Right ventricle myocardium superior (tissue), 1 donor: ENCODE measurements around the gene BCL2. TPM values are rescaled to one million over a fixed set of nuclear protein-coding genes. Genes with fewer than 3 reads are reported as not detected.

ENCODE experiments used
- ATAC-seq: fragments of 200-7000 bp; cut with Tn5 transposase; one replicate; pipeline ENCODE4 v1.9.1; 2020; ENCODE audit warnings: mild to moderate bottlenecking; ENCODE audit not compliant: poor library complexity
- DNase-seq: peaks from one replicate; pipeline ENCODE4 v3.0.0-alpha.2; 2020
- intact Hi-C: fragments of 100-400 bp; cut with DNase I; formaldehyde crosslinking; loops from one replicate; pipeline ENCODE4 v1.11.2; 2022
- total RNA-seq: library from RNA; stranded (reverse); fragmentation: NEBNext Ultra II Directional; extraction: Animal tissue kit (Norgen Biotek cat#: 25700); gene quantifications from one replicate; pipeline ENCODE4 v1.2.1, GENCODE V29; 2021
- donor health status: DM: no; HTN: yes; CAD: no; lungs with severe emphysema.

BCL2 gene
- total RNA-seq, 1 donor from 2014 or later: 9.0 TPM

GRCh38 chr18:63158676-63159291, 160.8 kb downstream of the BCL2 start:
- no peak for DNase-seq
- ATAC-seq: no peak
- intact Hi-C loops: no loop called here

GRCh38 chr18:63158012-63158631, 161.4 kb downstream of the BCL2 start:
- ATAC-seq (no peak), DNase-seq (no peak)
- intact Hi-C loops: no loop called here

- intact Hi-C loops: no loop called here
- ATAC-seq: no peak
- DNase-seq: no peak
These were observed 162.1 kb downstream of the BCL2 start for GRCh38 chr18:63157293-63158011.

GRCh38 chr18:63155910-63156773, 163.4 kb downstream of the BCL2 start:
- no peak for DNase-seq
- no peak for ATAC-seq
- intact Hi-C loops: no loop called here

- intact Hi-C loops: no loop called here
- ATAC-seq (peak; percentile 92), DNase-seq (peak; percentile 64)
These were observed 164.3 kb downstream of the BCL2 start for GRCh38 chr18:63155169-63155852.

GRCh38 chr18:63154350-63155152, 165.0 kb downstream of the BCL2 start:
- ATAC-seq (no peak), DNase-seq (no peak)
- intact Hi-C loops: no loop called here

- intact Hi-C loops: no loop called here
- DNase-seq (no peak), ATAC-seq (no peak)
These were observed 166.8 kb downstream of the BCL2 start for GRCh38 chr18:63152791-63153190.

- intact Hi-C loops: no loop called here
- ATAC-seq (no peak), DNase-seq (no peak)
These were observed 167.5 kb downstream of the BCL2 start for GRCh38 chr18:63152096-63152495.

- DNase-seq (no peak), ATAC-seq (no peak)
- intact Hi-C loops: no loop called here
These were observed 168.0 kb downstream of the BCL2 start for GRCh38 chr18:63151539-63151938.

GRCh38 chr18:63150942-63151421, 168.6 kb downstream of the BCL2 start:
- intact Hi-C loops: no loop called here
- DNase-seq (no peak), ATAC-seq (no peak)

- DNase-seq (no peak), ATAC-seq (no peak)
- intact Hi-C loops: no loop called here
These were observed 169.2 kb downstream of the BCL2 start for GRCh38 chr18:63150326-63150725.

- peak; percentile 38 for ATAC-seq
- intact Hi-C loops: no loop called here
- DNase-seq: peak; percentile 50
These were observed 170.3 kb downstream of the BCL2 start for GRCh38 chr18:63149302-63149587.

GRCh38 chr18:63148449-63149301, 170.9 kb downstream of the BCL2 start:
- peak; percentile 84 for ATAC-seq
- peak; percentile 51 for DNase-seq
- intact Hi-C loops: no loop called here

- intact Hi-C loops: no loop called here
- ATAC-seq (no peak), DNase-seq (no peak)
These were observed 171.6 kb downstream of the BCL2 start for GRCh38 chr18:63147973-63148372.

- intact Hi-C loops: no loop called here
- DNase-seq: no peak
- no peak for ATAC-seq
These were observed 172.7 kb downstream of the BCL2 start for GRCh38 chr18:63146828-63147409.

GRCh38 chr18:63145851-63146555, 173.6 kb downstream of the BCL2 start:
- ATAC-seq (no peak), DNase-seq (no peak)
- intact Hi-C loops: no loop called here
